ENCODE data around the gene NEIL1.

Gene NEIL1

DNA sequence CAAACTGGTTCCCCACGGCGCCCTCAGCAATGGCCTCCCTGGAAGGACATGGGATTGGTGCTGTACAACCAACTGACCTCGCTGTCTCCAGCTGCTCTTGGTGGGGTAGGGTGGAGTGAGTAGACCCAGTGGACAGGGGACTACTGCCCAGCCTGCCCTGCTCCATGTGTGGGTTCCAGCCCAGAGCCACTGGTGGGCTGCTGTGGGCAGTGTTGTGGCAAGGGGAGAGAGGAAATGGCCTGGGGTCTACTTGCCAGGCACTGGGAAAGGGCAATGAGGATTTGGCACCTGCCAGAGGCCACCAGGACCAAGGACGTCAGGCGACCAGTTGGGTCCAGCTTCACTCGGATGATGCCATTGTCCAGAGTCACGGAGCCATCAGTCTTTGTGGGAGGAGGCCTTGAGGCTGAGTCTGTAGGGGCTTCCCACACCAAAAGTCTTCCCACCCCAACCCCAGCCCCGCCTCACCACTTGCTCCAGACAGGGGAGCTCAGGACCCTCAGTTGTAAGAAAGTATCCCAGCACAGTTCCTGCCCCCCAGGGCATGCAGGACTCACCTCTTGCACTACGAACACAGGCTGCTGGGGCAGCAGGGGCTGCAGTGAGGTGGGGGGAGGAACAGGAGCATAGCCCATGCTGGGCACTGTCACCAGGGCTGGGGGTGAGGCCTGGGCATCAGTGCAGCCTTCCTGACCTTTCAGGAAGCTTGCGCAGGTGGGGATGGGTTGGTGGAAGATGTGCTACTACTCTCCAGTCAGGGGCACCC lies 12.1 kb downstream of the NEIL1 start:
- ChIA-PET POLR2A (interaction anchor here (0.6 kb wide), 1 partner anchor 21 kb away, joined by 6 read pairs; no protein-coding TSS in a partner anchor), CTCF (interaction anchor here (2.1 kb wide), 1 partner anchor 9 kb away, joined by 9 read pairs; the partner anchor contains the start of gene MAN2C1)
- TF ChIP-seq, protein P1, sequence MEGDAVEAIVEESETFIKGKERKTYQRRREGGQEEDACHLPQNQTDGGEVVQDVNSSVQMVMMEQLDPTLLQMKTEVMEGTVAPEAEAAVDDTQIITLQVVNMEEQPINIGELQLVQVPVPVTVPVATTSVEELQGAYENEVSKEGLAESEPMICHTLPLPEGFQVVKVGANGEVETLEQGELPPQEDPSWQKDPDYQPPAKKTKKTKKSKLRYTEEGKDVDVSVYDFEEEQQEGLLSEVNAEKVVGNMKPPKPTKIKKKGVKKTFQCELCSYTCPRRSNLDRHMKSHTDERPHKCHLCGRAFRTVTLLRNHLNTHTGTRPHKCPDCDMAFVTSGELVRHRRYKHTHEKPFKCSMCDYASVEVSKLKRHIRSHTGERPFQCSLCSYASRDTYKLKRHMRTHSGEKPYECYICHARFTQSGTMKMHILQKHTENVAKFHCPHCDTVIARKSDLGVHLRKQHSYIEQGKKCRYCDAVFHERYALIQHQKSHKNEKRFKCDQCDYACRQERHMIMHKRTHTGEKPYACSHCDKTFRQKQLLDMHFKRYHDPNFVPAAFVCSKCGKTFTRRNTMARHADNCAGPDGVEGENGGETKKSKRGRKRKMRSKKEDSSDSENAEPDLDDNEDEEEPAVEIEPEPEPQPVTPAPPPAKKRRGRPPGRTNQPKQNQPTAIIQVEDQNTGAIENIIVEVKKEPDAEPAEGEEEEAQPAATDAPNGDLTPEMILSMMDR (IDR thresholded peaks at IDR 0.05; ENCODE audit: control extremely low read depth, extremely low read depth, low read depth, missing control alignments): no peak
- DNase-seq (ENCODE audit: extremely low spot score): no peak

- CTCF ChIA-PET: interaction anchor here (2.1 kb wide), 1 partner anchor 9 kb away, joined by 9 read pairs; the partner anchor contains the start of gene MAN2C1
- TF ChIP-seq, protein P1 (IDR thresholded peaks at IDR 0.05; ENCODE audit: control extremely low read depth, extremely low read depth, low read depth, missing control alignments): no peak
- POLR2A ChIA-PET: interaction anchor here (0.6 kb wide), 1 partner anchor 20 kb away, joined by 6 read pairs; no protein-coding TSS in a partner anchor
- no peak for DNase-seq (ENCODE audit: extremely low spot score)
These were observed 12.9 kb downstream of the NEIL1 start for GRCh38 chr15:75359537-75360250.

- CTCF ChIA-PET: interaction anchor here (2.1 kb wide), 1 partner anchor 8 kb away, joined by 9 read pairs; the partner anchor contains the start of gene MAN2C1
- POLR2A ChIA-PET: no interaction called here
- DNase-seq (ENCODE audit: extremely low spot score): no peak
- TF ChIP-seq, protein P1 (IDR thresholded peaks at IDR 0.05; ENCODE audit: control extremely low read depth, extremely low read depth, low read depth, missing control alignments): no peak
These were observed 13.6 kb downstream of the NEIL1 start for GRCh38 chr15:75360391-75360790.

DNA sequence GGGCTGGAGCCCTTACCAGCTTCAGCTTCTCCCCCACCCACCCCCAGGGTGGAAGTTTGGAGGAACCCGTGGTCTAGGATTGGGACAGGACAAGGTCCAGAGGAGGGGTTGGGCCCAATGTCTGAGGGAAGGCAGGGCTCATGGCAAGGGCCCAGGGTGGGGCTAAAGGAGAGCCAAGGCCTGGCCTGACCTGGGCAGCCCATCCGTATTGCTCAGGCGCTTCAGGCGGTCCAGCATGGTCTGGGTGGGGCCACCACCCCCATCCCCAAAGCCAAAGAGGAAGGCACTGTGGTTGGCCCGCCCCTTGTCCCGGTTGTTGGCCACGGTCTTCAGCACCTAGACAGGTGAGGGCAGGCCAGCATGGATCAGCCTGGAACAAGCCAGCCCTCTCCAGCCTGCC lies 14.0 kb downstream of the NEIL1 start:
- ChIA-PET CTCF (interaction anchor here (2.1 kb wide), 1 partner anchor 8 kb away, joined by 9 read pairs; the partner anchor contains the start of gene MAN2C1), POLR2A (no interaction called here)
- TF ChIP-seq, protein P1 (IDR thresholded peaks at IDR 0.05; ENCODE audit: control extremely low read depth, extremely low read depth, low read depth, missing control alignments): no peak
- DNase-seq (ENCODE audit: extremely low spot score): no peak

GRCh38 chr15:75361361-75361988 lies 14.6 kb downstream of the NEIL1 start:
- TF ChIP-seq, protein P1 (IDR thresholded peaks at IDR 0.05; ENCODE audit: control extremely low read depth, extremely low read depth, low read depth, missing control alignments): no peak
- DNase-seq (ENCODE audit: extremely low spot score): no peak
- ChIA-PET POLR2A (no interaction called here), CTCF (no interaction called here)

DNA sequence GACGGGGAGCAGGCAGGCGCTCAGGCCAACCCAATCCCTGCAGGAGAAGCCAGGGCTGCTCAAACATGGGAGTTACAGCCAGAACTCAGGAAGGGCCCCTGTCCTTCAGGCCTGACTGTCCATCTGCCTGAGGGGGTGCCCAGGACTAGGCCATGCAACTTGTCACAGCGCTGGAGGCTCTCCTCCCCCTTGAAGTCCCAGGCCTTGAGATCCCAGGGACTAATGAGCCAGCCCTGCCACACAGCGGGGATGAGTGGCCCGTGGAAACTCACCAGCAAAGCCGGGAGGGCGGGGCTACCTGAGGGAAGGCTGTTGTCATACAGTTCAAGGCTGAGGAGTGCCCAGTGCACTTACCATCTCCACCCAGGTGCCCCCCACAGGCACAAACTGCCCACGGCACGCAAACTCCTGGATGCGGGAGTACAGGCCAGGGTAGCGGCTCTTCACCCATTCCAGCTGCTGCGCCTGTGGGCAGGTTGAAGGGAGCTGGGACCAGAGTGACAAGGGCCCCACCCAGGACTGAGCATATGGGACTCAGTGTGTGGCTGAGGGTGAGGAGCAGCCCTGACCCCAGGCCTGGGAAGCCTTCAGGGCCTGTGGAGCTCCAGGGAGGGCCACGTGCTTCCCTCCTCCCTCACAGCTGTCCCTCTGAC lies 15.3 kb downstream of the NEIL1 start:
- no peak for DNase-seq (ENCODE audit: extremely low spot score)
- CTCF ChIA-PET: interaction anchor here (0.7 kb wide), 1 partner anchor 8 kb away, joined by 3 read pairs; no protein-coding TSS in a partner anchor
- POLR2A ChIA-PET: no interaction called here
- TF ChIP-seq, protein P1 (IDR thresholded peaks at IDR 0.05; ENCODE audit: control extremely low read depth, extremely low read depth, low read depth, missing control alignments): no peak

Data from GM10248 (cell line).